Erythroblast (primary cell): Measurements from ENCODE around the gene ESPN.
"Not testable (repeated sequence)": the region's sequence is repeated elsewhere in the genome, so short reads cannot be mapped to it uniquely, and the experiment has no call there.

Experiments
- DNase-seq, 2 experiments: peaks; one replicate each; lab custom pipeline; 2025; lab: John Stamatoyannopoulos, UW
- GATA1 ChIP-seq: IDR thresholded peaks from 2 replicates; pipeline ENCODE4 v1.6.1; 2011; ENCODE audit warnings: low read depth, mild to moderate bottlenecking, control low read depth, low read length, moderate library complexity
- POLR2A ChIP-seq: IDR thresholded peaks from 2 replicates; pipeline ENCODE4 v1.6.1; 2011; ENCODE audit warnings: mild to moderate bottlenecking, low read length

ESPN gene

DNA sequence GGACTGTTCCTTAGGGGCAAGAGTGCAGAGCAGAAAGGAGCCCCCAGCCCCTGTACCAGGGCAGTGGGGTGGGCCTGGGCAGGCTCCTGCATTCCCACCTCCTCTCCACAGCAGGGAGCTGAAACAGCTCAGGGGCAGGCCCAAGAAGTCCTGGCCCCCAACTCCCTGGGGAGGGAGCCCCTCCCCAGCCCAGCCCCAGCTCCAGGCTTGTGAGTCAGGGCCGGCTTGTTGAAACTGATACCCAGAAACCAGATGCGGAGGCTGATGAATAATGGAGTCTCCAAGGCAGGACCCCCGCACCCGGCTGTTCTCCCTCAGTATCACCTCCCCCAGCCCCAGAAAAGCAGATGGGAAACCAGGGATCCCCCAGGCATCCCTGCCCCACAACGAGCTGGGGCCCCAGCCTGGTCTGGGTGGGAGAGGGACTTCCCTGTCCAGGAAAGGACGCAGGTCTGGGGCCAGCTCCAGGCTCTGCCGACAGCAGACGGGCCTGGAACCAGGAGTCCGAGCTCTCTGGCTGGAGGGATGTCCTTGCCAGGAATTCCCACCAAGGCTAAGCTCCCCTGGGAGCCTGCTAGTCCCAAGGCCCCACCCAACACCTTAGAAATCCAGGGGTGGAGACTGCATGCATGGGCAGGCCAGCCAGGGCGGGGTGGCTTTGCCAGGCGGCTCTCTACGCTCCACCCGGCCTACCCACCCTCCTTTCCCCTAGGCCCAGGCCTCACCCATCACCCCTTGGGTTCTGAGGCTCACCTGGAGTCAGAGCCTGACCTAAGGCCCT lies 64.2 kb downstream of the ESPN start:
- TF ChIP-seq GATA1 = no peak
- no peak for TF ChIP-seq POLR2A
- no peak for DNase-seq

DNA sequence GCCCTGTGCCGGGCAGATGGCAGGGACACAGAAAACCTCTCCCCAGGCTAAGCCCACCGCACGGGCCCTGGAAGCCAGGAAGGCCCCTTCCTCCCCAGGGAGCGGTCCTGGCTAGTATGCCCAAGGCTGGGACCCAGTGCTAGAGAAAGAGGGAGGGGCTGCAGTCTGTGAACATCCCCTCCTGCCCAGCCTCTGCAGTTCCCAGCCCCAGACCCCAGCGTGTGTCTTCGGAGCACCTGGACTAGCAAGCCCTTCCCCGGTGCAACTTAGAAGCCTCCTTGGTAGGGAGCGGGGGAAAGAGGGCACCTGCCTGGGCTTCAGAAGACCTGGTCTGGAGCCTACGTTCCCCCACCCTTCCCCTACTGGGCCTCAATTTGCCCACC lies 64.8 kb downstream of the ESPN start:
- no peak for TF ChIP-seq GATA1
- no peak for TF ChIP-seq POLR2A

DNA sequence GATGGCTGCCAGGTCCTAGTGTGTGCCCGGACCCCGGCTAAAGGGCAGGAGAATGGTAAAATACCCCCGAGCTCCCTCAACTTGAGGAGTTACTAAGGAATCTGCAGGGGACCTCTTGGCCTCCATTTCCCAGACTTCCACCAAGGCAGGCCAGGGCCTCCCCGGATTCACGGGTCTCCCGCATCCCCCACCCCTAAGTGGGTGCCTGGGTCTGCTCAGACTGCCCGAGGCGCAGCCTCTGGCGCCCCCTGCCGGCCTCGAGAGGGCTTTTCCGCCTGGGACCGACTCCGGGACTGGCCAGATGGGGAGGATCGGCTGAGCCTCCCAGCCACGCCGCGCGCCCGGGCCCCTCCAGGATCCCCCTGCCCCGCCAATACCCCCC lies 65.2 kb downstream of the ESPN start:
- no peak for TF ChIP-seq POLR2A
- no peak for TF ChIP-seq GATA1
- peak; percentile 65 to 83 for DNase-seq

More for the DNA sequence above, 64.8 kb downstream of the ESPN start:
- no peak for DNase-seq

DNA sequence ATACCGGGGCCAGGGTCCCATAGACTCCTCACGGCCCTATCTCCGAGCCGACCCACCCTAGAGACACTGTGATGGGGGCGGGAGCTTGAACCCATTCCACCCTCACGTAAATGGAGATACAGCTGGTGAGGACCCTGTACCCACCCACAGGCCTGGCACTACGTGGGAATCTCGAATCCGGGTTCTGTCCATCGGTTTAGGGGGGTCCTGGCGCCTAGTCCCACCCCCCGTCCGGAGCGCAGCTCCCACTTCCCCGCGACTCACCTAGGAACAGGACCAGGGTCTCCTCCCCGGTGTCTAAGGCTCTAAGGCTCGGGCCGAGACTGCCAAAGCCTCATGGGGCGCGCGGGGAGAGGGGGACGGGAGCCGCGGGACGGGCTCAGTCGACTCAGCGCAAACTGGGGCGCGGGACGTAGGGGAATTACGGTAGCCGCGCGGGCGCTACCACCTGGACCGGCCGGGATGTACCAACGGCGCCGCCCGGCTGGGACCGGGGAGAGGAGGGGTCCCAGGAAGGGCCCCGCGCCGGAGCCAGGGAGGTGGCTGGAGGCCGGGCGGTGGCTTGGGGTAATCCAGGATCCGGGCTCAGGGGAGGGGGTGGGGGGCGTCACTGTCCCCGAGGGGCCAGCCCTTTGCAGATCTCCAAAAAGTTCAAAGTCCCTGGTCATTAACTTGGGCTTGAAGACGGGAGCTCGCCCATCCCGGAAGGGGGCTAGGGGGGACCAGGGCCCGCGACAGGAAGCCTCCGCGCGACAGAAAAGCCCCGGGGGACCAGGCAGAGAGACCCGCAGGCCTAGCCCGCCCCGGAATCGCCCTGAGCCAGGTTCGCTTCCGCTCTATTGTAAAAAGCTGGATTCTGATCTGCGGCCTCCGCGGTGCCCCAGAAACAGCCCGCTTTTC lies 65.9 kb downstream of the ESPN start:
- DNase-seq = peak; percentile 34 to 44

DNA sequence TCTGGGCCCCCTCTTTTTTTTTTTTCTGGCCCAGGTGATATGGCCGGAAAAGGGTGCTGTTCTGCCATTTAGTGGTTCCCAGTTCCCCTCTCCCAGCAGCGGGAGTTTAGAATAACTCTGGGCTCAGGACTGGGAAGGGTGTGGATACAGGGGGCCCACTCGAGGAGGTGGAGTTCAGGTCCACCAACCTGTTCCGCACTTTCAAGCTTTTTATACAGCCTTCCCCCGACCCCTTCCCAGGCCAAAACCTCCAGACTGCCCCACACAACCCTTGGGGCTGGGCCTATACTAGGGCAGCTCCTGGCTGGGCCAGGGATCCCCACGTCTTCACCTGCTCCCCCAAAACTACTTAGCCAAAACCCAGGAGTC lies 66.5 kb downstream of the ESPN start:
- no peak for DNase-seq
- TF ChIP-seq POLR2A = no peak
- no peak for TF ChIP-seq GATA1

More for the DNA sequence above, 65.9 kb downstream of the ESPN start:
- TF ChIP-seq GATA1 (no peak), POLR2A (no peak)

DNA sequence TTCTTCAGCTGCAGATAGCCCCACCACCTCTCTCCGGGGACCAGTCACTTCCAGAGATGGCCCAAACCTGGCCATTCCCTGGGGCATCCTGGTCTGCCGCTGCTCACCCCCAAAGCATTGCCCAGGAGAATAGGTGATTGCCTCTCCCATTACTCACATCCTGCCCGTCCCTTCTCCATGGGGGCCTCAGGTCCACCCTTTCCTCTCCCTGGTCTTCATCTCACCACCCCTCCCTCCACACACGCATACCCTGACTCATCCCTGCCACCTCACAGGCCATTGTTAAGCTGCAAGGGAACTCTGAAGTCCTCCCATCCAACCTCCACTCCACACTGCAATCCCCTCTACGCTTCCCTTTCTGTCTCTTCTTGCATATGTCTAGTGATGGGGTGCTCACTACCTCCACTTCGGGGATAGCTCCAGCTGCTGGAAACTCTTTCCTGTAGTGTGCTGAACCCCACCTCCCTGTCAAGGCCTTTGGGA lies 66.9 kb downstream of the ESPN start, which contains the start of gene PLEKHG5:
Gene PLEKHG5 (minus strand): TSS at position 188 of the 483 bp plus-strand sequence. CDS start 14,096 bp downstream, outside the sequence.
- TF ChIP-seq GATA1 = no peak
- TF ChIP-seq POLR2A = no peak
- DNase-seq = no peak

DNA sequence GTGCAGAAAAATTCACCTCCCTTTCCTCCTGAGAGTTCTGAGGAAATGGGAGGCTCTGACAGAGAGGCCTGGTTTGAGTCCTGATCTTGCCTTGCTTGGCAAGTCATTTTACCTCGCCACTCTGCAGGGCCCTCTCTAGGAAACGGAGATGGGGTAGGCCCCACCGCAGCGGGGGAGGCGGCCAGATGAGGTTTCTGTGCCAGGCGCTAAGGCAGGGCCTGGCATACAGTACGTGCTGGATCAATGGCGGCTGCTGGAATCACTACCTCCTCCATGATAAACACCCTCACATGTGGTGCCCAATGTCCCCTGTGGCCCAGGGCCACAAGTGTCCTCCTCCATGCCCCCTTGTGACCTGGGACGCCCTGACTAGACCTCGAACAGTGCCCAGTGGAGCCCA lies 67.4 kb downstream of the ESPN start:
- no peak for DNase-seq
- TF ChIP-seq POLR2A (no peak), GATA1 (no peak)

DNA sequence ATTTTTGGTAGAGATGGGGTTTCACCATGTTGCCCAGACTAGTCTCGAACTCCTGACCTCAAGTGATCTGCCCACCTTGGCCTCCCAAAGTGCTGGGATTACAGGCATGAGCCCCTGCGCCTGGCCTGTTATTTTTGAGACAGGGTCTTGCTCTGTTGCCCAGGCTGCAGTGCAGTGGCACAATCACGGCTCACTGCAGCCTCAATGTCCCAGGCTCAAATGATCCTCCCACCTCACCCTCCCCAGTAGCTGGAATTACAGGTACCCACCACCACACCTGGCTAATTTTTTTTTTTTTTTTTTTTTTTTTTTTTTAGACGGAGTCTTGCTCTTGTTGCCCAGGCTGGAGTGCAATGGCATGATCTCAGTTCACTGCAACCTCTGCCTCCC lies 69.3 kb downstream of the ESPN start:
- not testable (repeated sequence) for DNase-seq

DNA sequence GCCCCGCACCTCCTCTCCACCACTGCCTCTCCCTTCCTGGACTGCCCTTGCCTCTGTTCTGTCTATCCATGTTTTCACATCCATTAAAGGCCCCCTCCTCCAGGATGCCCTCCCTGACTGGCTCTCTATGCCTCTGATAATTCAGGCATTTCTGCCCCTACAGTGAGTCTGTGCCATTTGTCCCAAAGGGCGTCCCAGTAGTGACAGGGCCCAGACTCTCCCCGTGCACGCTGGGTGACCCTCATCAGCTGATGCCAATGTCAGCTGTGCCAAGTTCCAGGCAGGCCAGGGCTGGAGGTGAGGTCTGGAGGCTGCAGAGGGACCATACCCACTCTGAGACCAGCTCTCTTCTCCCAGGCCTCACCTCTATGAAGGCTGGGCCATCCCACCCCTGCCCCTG lies 70.1 kb downstream of the ESPN start:
- TF ChIP-seq GATA1 = no peak
- no peak for TF ChIP-seq POLR2A
- no peak for DNase-seq

DNA sequence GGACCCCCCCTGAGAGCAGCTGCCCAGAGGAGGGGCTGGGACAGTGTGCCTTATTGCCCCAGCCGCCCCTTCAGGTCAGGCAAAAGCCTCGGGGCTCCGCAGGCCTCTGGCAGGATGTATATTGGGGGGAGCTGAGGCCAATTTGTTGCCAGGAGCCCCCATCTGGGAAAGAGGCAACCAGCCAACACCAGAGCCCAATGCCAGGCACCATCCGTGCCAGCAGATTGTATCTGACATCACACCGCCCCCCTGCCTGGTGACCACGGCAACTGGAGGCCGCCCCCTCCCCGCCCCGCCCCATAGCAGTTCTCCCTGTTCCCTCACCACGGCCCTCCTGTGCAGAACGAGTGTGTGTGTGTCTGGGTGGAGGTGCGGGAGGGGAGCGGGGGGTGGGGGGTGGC lies 70.5 kb downstream of the ESPN start:
- no peak for TF ChIP-seq POLR2A
- no peak for TF ChIP-seq GATA1
- no peak for DNase-seq

DNA sequence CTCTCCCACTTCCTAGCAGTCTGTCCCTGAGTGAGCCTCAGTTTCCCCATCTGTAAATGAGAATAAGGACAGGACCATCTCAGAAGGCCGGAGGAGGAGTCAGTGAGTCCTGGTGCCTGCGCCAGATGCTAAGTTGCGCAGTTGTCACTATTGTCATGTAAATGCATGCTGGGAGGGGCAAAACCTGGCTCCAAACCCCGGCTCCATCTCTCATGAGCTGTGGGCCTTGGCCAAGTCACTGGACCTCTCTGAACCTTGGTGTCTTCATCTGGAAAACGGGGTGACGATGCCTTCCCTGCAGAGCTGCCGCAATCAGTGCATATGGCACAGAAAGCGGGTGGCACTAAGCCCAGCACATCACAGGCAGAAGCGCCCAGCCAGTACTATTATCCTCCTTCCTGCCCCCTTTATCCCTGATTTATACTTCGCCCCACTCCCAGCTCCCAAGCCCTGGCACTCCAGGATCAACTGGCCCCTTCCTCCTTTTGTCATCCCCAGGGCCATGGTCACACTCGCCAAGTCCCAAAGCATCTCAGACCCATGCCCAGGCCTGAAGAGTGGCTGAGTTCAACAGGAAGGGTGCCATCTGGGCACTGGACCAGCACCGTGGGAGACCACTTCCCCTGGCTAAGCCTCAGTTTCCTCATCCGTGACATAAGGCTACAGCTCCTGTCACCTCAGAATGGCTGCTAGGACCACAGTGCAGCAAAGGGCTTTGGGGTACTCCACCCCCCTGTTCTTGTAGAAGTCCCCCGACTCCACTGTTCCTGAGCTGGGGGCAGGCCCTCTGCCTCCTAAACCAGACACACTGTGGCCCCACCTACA lies 71.2 kb downstream of the ESPN start:
- DNase-seq = no peak
- TF ChIP-seq POLR2A (no peak), GATA1 (no peak)

DNA sequence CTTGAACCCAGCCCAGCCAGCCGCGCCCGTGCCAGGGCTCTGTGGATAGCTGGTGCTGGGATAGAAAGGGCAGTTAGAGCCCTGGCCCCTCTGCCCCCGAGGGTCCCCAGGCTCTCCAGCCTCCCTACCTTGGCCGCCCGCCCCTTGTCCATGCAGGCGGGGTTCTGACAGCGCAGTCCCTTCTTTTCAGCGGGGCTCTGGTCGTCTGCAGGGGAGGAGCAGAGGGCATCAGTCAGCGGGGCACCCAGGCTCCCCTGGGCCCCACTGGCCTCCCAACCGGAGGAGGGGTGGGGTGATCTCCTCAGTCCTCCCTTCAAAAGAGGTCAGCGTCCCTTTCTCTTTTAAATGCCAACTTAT lies 71.8 kb downstream of the ESPN start:
- TF ChIP-seq POLR2A (no peak), GATA1 (no peak)
- no peak for DNase-seq

DNA sequence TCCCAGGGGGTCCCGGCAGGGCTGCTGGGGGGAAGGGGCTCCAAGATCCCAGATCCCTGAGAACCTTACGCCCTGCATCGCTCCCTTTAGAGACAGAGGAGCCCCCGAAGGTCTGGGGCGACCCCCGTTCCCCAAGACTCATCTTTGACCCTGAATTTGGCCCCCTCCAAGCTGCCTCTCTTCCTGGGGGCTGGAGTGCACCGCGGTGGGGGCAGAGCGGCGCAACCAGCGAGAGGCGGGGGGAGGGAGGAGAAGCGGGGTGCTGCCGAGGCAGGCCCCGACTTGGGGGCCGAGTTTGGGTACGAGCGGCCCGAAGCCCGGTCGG lies 72.3 kb downstream of the ESPN start:
- no peak for DNase-seq
- TF ChIP-seq POLR2A (no peak), GATA1 (no peak)

DNA sequence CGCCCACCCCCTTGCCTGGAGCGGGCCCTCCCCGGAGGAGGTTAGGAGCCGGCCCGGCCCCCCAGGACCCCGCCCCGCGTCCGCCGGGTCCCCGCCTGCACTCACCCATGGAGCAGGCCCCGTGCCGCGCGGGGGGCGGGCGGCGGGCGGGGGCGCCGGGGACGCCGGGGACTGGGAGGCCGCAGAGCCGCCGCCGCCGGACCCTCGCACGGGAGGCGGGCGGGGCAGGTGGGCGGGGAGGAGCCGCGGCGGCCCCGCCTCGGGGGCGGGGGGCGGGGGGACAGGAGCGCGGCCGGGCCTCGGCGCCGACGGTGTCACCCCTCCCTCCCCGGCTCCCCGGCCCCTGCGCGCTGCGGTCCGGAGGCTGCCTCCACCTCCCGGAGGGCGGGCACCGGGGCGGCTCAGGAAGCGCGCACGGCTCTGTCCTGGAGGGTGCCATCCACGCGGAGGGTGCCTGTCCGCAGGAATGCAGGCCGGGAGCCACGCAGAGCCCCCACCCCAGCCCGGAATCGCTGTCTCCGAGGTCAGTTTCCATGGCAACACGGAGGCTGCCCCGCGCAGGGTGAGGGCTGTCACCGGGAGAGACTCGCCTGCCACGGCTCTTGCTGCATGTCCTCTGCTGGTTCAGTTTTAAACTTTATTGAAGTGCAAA lies 72.8 kb downstream of the ESPN start:
- DNase-seq = no peak
- no peak for TF ChIP-seq POLR2A
- no peak for TF ChIP-seq GATA1
